ENCODE data around the gene VWA7. TPM values are rescaled to one million over a fixed set of nuclear protein-coding genes. Genes with fewer than 3 reads are reported as not detected.

VWA7 gene
- polyA plus RNA-seq, 1 of the 3 experiments (the other 2 are of a cell fraction), result 0.56 TPM

- H3K36me3 ChIP-seq (replicated peaks in 1 of 2; ENCODE audit: control insufficient read depth in 1 of 2, insufficient read depth in 2 of 2, low read length in 1 of 2), result no peaks in the 10 kb centered on the region
- no peak overlapping the region for H3K4me3 ChIP-seq (ENCODE audit: low read depth in 2 of 2, low read length in 1 of 2)
- H3K27ac ChIP-seq (ENCODE audit: low read depth in 2 of 2, low read length in 1 of 2), result no peak overlapping the region
- H3K4me1 ChIP-seq (ENCODE audit: control insufficient read depth in 1 of 2, insufficient read depth in 2 of 2, low read depth in 1 of 2, low read length in 1 of 2), result peaks cover 0 to 8% of the 10 kb centered on the region in 2 experiments; a peak in 1 of 4 replicates
- CTCF ChIA-PET, result interaction anchor here (1.0 to 2.3 kb wide), 3 partner anchors 10 to 329 kb away, joined by 3 to 12 read pairs (median 3); partner anchors contain the start of gene VWA7
- no peak overlapping the region for H3K9ac ChIP-seq
- DNase-seq, result no peak
- no peaks in the 10 kb centered on the region for H3K9me3 ChIP-seq
- no peak for TF ChIP-seq RXRA (IDR thresholded peaks at IDR 0.05; ENCODE audit: borderline replicate concordance, low read depth)
- TF ChIP-seq SMC3 (IDR thresholded peaks at IDR 0.05; ENCODE audit: low read depth, low read length), result no peak
- no peak for TF ChIP-seq USF2 (IDR thresholded peaks at IDR 0.05; ENCODE audit: borderline replicate concordance, low read depth, low read length)
- TF ChIP-seq IRF3 (IDR thresholded peaks at IDR 0.05; ENCODE audit: low read depth, low read length), result no peak
- no peak for TF ChIP-seq MEF2A (IDR thresholded peaks at IDR 0.05; ENCODE audit: borderline replicate concordance, low read depth)
- TF ChIP-seq SIN3A (IDR thresholded peaks at IDR 0.05; ENCODE audit: borderline replicate concordance, low read depth, low read length), result no peak
- no peak for TF ChIP-seq POLR2AphosphoS5 (IDR thresholded peaks at IDR 0.05; ENCODE audit: low read depth, low read length)
- no peak for TF ChIP-seq PBX3 (IDR thresholded peaks at IDR 0.05)
- no peak for TF ChIP-seq CHD2 (IDR thresholded peaks at IDR 0.05; ENCODE audit: low read length, partially characterized antibody)
- no peaks in the 10 kb centered on the region for H3K79me2 ChIP-seq (ENCODE audit: insufficient read depth)
- no peaks in the 10 kb centered on the region for H4K20me1 ChIP-seq (ENCODE audit: insufficient read depth)
- no peaks in the 10 kb centered on the region for H3K9me2 ChIP-seq
- POLR2A ChIA-PET, result interaction anchor here (1.2 kb wide), 1 partner anchor 38 kb away, joined by 5 read pairs; the partner anchor contains the start of gene DDAH2
- H2AFZ ChIP-seq (ENCODE audit: low read depth), result no peak overlapping the region
- 94% methylated on average over 6 of the region's 6 CpGs for WGBS (ENCODE audit: low lambda C conversion rate)
- H3K4me2 ChIP-seq, result no peak overlapping the region
- H3F3A ChIP-seq (replicated peaks; ENCODE audit: insufficient read depth), result peaks cover 2% of the 10 kb centered on the region
- H3K27me3 ChIP-seq (ENCODE audit: insufficient read depth), result no peaks in the 10 kb centered on the region
These were observed 10.0 kb downstream of the VWA7 start for GRCh38 chr6:31767096-31767645.

GRCh38 chr6:31765910-31766794 is 11.0 kb downstream of the VWA7 start:
- CTCF ChIA-PET, result interaction anchor here (0.7 to 2.3 kb wide), 8 partner anchors 11 to 330 kb away, joined by 3 to 12 read pairs (median 4); partner anchors contain the start of genes DDAH2 and VWA7
- Histone ChIP-seq H3K4me1 (ENCODE audit: control insufficient read depth in 1 of 2, insufficient read depth in 2 of 2, low read depth in 1 of 2, low read length in 1 of 2) (peaks cover 0 to 8% of the 10 kb centered on the region in 2 experiments; a peak in 1 of 4 replicates), H2AFZ (ENCODE audit: low read depth) (peak overlapping the region; percentile 71; the same call in 1 of the 2 replicates), H3K9me2 (no peaks in the 10 kb centered on the region), H3F3A (replicated peaks; ENCODE audit: insufficient read depth) (peaks cover 2% of the 10 kb centered on the region), H4K20me1 (ENCODE audit: insufficient read depth) (no peaks in the 10 kb centered on the region), H3K79me2 (ENCODE audit: insufficient read depth) (no peaks in the 10 kb centered on the region), H3K9me3 (no peaks in the 10 kb centered on the region), H3K9ac (no peak overlapping the region), H3K27me3 (ENCODE audit: insufficient read depth) (no peaks in the 10 kb centered on the region), H3K4me3 (ENCODE audit: low read depth in 2 of 2, low read length in 1 of 2) (peak overlapping the region in 1 of 2 experiments; percentile 29; a peak in 1 of 4 replicates), H3K36me3 (replicated peaks in 1 of 2; ENCODE audit: control insufficient read depth in 1 of 2, insufficient read depth in 2 of 2, low read length in 1 of 2) (no peaks in the 10 kb centered on the region), H3K4me2 (no peak overlapping the region; the same call in 1 of the 2 replicates), H3K27ac (ENCODE audit: low read depth in 2 of 2, low read length in 1 of 2) (no peak overlapping the region)
- peak; percentile 90 for DNase-seq
- 64% methylated on average over 35 of the region's 42 CpGs for WGBS (ENCODE audit: low lambda C conversion rate)
- POLR2A ChIA-PET, result interaction anchor here (0.6 to 1.2 kb wide), 5 partner anchors 24 to 49 kb away, joined by 3 to 5 read pairs (median 3); partner anchors contain the start of genes DDAH2, HSPA1A and HSPA1L
- no peak for TF ChIP-seq IRF3 (IDR thresholded peaks at IDR 0.05; ENCODE audit: low read depth, low read length)

Measured in SK-N-SH (cell line).